ENCODE results near the gene TMEM236. TPM values are rescaled to one million over a fixed set of nuclear protein-coding genes. Genes with fewer than 3 reads are reported as not detected.

TMEM236 gene
- total RNA-seq, 4 donors from 2014 or later, result 1.7 to 4.1 (median 3.0) TPM

DNA sequence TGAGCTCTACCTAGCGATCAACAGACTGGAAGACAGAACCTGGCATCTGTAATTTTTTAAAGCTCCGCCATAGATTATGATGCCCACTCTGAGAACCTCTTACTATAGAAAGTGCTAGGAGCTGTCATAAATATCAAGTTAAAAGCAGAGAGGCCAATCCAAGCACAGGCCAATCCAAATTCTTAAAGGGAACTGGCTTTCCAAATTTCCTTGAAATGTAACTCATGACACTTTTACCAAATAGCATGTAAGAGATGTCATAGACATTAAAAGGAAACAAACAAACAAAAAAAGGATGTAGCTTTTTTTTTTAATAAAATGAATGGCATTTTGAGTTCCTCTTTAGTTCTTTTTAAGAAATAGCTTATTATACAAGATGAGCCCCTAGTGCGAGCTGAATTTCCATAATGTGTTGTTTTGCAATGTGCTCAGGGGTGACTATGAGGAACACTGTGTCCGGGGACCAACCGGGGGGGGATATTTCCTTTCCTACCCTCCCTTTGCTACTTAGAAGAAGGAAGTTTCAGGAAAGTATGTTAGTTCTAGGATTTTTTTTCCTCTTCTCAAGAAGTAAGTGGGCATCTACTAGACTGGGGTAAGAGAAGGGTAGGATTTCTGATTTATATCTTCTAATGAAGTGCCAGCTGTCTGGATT lies 33.4 kb downstream of the TMEM236 start:
- no peak for DNase-seq (ENCODE audit: low spot score)
- TF ChIP-seq, protein P1, sequence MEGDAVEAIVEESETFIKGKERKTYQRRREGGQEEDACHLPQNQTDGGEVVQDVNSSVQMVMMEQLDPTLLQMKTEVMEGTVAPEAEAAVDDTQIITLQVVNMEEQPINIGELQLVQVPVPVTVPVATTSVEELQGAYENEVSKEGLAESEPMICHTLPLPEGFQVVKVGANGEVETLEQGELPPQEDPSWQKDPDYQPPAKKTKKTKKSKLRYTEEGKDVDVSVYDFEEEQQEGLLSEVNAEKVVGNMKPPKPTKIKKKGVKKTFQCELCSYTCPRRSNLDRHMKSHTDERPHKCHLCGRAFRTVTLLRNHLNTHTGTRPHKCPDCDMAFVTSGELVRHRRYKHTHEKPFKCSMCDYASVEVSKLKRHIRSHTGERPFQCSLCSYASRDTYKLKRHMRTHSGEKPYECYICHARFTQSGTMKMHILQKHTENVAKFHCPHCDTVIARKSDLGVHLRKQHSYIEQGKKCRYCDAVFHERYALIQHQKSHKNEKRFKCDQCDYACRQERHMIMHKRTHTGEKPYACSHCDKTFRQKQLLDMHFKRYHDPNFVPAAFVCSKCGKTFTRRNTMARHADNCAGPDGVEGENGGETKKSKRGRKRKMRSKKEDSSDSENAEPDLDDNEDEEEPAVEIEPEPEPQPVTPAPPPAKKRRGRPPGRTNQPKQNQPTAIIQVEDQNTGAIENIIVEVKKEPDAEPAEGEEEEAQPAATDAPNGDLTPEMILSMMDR (IDR thresholded peaks at IDR 0.05), result no peak
- ATAC-seq (ENCODE audit: low FRiP score), result no peak

DNA sequence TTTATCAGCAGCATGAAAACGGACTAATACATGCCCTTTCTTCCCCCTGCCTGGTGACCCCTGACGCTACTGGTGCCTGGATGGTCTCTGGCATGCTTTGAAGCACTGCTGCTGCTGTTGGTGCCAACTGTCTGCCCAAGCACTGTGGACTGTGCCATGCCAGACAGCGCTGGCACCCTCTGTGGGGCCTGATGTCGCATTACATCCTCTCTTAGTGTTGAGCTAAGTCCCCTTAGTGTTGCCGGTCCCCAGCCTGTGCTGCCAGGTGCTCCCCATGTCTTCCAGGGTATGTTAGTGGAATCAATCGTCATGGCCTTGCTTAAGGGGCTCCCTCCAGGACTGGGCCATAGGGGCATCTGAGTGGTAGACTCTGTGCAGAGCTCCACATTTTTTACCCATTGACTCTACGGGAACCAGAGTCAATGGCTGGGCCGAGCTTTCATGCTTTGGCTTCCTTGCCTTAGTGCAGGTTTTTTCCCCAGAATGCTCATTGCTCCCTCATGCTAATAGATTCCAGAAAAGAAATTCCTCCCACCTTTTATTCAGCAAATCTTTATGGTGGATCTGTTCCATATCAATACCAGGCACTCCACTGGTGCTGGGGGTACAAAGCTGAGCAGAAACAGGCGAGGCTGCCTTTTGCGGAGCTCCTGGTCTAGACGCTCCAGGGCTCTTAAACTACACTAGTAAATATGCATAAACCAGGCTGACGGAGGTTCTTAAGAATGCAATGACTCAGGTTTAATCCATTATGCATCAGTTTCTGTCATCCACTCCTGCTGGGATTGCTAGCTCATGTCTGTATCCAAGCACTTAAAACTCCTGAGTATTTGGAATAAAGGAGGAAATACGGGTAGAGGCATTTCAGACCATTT lies 35.3 kb downstream of the TMEM236 start:
- ATAC-seq (ENCODE audit: low FRiP score), result peak; percentile 87
- TF ChIP-seq, protein P1 (IDR thresholded peaks at IDR 0.05), result no peak
- DNase-seq (ENCODE audit: low spot score), result no peak

DNA sequence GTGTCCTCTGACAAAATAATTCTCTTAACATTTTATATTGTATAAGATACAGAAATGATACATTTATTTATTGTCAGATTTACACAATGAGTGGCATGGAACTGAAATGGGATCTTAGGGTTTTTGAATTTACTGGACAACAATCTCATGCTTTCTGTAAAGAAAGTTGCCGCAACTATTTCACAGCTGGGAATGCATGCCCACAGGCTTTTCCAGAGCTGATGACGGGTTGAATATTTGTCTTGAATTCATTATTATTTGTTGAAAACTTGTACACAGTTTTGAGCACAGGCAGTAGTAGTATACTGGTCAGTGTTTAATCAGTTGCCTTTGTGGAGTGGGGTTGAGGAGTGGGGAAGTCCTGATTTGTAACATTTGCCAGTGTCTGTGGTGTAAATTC lies 36.6 kb downstream of the TMEM236 start:
- ATAC-seq (ENCODE audit: low FRiP score), result no peak
- TF ChIP-seq, protein P1 (IDR thresholded peaks at IDR 0.05), result no peak
- no peak for DNase-seq (ENCODE audit: low spot score)

DNA sequence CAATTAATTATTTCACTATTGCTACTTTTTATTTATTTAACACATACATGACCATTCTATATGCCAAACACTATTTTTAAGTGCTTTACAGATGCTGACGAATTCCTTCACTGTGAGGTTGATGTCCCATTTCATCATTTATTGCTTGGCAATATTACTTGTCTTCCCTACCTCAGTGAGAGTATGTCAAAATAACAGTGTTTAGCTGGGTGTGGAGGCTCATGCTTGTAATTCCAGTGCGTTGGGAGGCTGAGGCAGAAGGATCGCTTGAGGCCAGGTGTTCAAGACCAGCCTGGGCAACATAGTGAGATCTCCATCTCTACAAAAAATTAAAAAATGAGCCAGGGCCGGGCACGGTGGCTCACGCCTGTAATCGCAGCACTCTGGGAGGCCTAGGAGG lies 37.4 kb downstream of the TMEM236 start:
- DNase-seq (ENCODE audit: low spot score) (no peak), ATAC-seq (ENCODE audit: low FRiP score) (no peak)
- TF ChIP-seq, protein P1 (IDR thresholded peaks at IDR 0.05), result no peak

DNA sequence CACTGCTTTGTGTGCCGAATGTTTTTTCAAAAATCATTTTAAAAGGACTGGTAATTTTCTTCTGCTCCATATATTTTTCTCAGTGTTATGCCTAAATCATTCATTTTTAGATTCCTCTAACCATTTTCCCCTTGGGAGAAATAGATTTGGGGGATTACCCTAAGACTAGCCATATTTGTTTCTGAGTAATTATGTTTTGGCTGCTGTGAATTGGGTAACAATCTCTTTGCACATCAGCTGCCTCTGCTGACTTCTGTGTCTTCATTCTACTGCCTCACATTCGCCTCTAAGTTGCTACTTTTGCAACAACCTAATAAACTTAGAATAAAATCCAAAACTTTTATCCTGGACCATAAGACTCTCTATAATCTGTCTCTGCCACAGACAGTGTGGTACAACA lies 38.6 kb downstream of the TMEM236 start:
- DNase-seq (ENCODE audit: low spot score), result no peak
- no peak for ATAC-seq (ENCODE audit: low FRiP score)
- TF ChIP-seq, protein P1 (IDR thresholded peaks at IDR 0.05), result no peak

DNA sequence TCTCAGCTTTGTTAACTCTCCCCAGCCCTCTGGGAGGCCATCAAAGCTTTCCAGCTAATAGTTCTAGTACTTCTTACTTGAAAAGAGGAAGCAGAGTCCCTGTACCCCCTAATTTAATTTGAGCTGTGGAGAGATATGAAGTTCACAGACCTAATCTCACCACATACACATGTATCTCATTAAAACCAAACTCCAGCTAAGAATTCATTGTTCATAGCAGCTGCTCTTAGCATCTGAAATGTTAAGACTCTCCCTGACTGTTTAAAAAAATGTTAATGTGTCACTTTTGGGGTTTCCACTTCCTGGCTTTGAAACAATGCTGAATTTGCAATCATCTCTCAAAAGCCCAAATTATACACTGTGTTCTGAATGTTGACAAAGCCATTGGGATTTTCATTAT lies 41.0 kb downstream of the TMEM236 start:
- ATAC-seq (ENCODE audit: low FRiP score) (no peak), DNase-seq (ENCODE audit: low spot score) (no peak)
- TF ChIP-seq, protein P1 (IDR thresholded peaks at IDR 0.05), result no peak
